Activated gamma-delta T cell treated with Interleukin-2 at 50 U/mL for 16 hours (primary cell): ENCODE results near the gene PLXNA4.

Experiments used
- DNase-seq: peaks from one replicate; pipeline ENCODE4 v3.0.0-alpha.2; 2020

PLXNA4 gene

GRCh38 chr7:132226957-132227290, 349.3 kb downstream of the PLXNA4 start:
- no peak for DNase-seq

- DNase-seq = no peak
Measured at GRCh38 chr7:132226046-132226956, 350.0 kb downstream of the PLXNA4 start.

DNA sequence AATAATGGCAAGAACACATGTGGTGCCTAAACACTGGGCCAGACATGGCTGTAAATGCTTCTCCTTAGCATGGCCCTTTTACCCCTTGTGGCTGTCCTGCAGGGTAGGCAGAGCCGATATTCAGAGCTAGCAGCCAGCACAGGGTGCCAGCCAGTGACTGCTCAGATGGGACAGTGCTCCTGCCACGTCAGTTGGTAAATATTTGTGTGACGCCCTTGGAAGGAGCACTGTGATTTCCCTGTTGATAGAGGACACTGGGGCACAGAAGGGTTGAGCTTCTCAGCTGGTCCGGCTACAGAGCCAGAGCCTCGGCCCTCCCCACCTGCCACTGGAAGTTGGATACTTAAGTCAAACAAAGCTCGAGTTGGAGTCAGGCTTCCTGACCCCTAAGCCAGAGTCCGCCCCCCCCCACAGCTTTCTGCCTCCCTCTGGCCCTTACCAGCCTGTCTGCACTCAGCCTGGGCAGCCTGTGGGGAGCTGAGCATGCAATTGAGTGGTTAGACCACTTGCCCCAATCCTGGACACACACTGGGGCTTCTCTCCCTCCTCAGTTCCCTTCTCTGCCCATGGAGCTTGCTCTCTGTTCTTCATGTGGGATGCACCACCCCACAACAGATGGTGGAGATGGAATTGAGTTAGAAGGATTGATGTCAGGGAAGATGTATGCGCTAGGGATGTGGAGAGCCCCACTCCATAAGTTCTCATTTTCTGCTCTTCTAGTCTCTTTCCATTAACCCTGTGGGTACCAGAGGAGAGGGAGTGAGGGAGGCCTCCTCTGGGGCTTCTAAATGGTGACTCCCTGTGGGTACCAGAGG, 350.8 kb downstream of the PLXNA4 start:
- DNase-seq = no peak

DNA sequence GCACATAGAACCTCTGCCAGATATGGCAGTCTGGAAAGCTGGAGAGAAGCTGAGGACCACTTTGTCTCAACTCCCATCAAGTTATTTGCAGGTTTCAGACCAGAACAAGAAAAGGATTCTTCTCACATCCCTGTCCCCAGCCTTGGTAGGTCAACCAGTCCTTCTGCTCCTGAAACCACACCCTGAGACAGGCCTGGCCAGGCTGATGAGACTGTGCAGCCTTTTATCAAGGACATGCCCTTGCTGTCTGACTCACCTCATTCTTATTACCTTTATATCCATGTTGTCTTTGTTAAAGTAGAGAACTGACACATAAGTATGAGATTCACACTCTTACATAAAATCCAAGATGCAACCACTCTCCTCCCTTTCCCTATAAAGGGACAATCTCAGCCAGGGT, 354.9 kb downstream of the PLXNA4 start:
- DNase-seq = no peak

- no peak for DNase-seq
Measured at GRCh38 chr7:132220060-132220459, 356.2 kb downstream of the PLXNA4 start.

DNA sequence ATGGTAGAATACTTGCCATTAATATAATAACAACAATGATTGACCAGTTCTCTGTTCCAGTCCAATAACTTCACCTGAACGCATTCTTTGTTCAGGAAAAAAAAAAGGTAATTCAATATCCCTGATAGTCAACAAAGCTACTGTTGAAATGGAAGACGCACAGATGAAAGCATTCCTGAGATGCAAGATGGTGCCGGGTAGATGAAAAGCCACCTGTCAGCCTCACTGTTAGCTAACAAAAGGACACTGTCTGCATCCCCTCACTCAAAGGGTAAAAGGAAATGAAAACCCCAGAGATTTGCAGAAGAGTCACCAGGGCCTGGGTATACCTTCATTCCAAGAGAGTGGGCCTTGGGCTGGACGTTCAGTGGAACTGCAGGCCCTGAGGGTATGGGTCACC, 357.4 kb downstream of the PLXNA4 start:
- no peak for DNase-seq

DNA sequence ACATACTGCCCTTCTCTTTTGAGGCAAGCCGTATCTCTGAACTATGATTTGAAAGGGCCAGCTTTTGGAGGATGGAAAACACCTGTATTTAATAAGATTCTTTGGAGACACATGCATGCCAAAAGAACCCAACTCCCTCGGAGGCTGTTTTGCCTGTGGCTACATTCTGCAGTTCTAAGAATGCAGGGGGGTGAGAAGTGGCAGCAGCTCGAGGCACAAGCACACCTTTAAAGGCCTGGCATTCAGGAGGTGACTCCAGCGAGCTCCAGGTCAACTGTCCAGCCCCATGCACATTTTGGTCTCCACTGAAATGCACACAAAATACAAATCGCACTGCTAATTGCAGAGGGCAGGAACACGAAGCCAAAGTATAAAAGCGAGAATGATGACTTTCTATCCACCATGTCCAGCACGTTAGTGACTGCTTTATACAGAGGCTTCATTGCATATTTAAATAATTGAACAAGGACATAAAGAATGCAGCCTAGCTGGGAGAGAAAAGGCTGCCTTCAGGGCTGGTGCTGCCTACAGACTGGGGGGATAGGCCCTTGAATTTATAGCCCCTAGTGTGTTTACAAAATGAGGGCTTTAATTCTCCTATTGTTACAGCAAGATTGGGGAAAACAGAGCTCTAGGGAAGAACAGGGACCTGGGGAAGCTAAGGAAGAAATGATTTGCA, 359.3 kb downstream of the PLXNA4 start:
- DNase-seq = no peak

GRCh38 chr7:132214452-132214851, 361.8 kb downstream of the PLXNA4 start:
- no peak for DNase-seq

GRCh38 chr7:132213583-132213982, 362.7 kb downstream of the PLXNA4 start:
- DNase-seq = no peak

DNA sequence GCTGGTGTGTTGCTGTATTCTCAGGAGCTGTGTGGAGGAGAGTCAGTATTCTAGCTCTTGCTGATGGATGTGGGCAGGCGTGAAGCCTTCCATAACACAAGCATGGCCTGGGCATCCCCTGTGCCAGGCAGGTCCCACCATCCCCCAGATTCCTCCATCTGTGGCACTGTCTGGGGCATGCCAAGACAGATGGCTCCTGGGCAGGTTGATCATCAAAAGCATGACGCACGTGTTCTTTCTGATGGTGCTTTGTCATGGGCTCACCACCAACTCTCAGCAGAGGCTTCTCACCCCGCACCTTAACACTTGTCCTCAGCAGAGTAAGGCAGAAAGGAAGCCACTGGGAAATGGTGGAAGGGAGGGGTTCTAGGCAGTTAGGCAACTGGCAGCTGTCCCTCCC, 364.3 kb downstream of the PLXNA4 start:
- DNase-seq = no peak

- DNase-seq = no peak
Measured at GRCh38 chr7:132210821-132211220, 365.4 kb downstream of the PLXNA4 start.

- no peak for DNase-seq
Measured at GRCh38 chr7:132207782-132208181, 368.5 kb downstream of the PLXNA4 start.

DNA sequence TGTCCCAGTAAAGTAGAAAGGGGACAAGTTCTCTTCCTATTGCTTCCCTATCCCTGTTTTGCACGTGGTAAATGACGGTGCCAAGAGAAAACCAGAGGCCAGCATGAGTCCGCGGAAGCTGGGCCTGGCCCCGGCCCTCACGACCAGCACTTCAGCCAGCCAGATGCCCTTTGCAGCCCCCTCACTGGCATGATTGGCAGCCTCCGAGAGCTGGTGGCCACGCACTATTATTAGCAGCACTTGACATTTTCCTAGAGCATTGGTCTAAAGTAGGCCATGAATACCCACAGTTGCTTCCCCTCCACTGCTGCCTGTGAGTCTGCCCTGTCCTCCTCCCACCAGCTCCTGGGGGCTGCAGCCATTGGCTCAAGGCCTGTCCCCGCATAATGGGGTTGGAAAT, 369.1 kb downstream of the PLXNA4 start:
- DNase-seq = no peak

GRCh38 chr7:132206594-132206993, 369.7 kb downstream of the PLXNA4 start:
- no peak for DNase-seq

- DNase-seq = no peak
Measured at GRCh38 chr7:132205509-132205908, 370.8 kb downstream of the PLXNA4 start.

DNA sequence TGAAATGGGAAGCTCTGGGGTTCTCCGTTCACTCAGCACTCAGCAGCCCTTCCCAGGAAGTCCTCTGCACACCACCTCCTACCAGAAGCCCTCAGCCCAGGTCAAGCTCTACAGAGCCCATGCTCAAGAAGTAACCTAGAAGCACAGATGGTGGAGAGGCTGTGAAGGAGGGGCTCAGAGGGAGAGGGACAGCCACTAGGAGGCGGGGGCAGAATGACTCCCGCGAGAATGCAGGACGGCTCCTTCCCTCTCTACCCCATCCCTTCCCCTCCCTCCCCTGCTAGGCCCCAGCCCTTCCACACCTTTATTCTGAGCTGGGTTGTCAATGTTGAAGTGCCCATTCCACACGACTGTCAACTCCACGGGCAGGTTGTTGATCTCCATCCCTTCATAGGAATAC, 373.2 kb downstream of the PLXNA4 start:
- no peak for DNase-seq

DNA sequence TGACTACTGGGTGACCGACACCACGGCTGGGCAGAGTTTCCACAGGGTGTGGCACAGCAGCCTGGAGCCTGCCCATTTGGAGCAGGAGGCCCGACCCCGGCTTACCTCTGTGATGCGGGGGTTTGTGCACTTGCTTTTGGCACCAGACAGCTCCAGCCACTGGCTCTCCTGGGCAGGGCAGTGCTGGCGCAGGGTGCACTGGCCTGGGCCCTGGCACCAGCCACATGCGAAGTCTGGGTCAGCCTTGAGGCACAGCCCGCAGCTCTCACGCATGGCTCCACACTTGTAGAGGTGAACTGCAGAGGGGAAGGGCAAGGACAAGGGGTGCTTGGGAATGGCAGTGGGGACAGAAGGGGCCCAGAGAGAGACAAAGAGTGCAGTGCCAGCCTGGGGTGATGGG, 373.7 kb downstream of the PLXNA4 start:
- no peak for DNase-seq

- no peak for DNase-seq
Measured at GRCh38 chr7:132200141-132200540, 376.1 kb downstream of the PLXNA4 start.

GRCh38 chr7:132199626-132200025, 376.6 kb downstream of the PLXNA4 start:
- no peak for DNase-seq

DNA sequence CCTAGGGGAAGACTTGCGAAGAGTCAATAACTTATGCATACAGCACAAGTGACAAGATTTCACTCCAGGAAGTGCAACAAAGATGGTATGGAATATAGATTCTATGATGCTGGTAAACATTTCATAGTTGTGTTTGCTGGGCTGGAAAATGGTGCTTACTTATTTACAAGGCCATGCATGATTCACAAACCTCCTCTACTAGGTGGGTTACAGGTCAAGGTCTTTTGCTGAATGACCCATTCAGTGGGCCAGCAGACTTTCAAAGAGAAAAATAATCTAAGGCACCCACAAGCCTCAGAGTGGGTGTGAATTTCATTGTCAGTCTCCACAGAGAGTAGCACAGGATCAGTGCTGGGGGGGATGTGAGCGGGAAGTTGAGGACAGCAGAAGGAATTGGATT, 378.5 kb downstream of the PLXNA4 start:
- DNase-seq = no peak

DNA sequence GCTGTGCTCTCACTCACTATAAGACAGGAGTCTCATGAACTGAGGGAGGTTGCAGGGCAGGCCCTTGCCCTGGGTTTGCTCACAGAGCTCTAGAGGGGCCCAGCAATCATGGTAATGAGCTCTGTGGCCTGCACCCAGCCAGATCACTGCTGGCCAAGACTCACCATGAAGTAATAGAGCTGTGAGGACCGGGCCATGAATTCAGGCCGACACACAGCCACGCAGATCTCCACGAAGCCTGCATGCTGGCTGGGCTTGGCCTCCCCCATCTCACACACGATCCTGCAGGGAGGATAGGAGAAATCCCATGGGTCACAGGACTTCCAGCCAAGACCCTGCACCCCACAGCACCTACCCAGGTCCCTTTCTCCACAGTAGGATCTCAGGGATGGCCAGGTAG, 382.4 kb downstream of the PLXNA4 start:
- DNase-seq = no peak

- no peak for DNase-seq
Measured at GRCh38 chr7:132192809-132193208, 383.5 kb downstream of the PLXNA4 start.

- no peak for DNase-seq
Measured at GRCh38 chr7:132191418-132191817, 384.9 kb downstream of the PLXNA4 start.

DNA sequence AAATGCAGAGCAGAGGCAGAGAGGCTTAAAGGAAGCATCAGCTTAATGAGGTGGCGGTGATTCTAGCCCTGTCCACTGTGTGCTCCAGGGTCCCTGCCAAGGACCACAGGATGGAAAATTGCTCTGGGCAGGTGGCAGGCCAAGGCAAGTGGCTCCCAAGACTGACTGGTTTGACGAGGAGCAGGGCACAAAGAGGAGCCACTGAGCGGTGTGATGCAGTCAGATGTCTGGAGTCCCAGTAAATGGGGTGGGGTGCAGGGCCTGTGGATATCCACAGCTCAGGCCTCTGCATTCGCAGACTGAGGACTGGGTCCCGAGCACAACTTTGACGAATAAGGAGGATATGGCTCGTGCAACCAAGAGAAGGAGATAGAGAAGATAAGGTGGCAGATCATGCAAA, 385.6 kb downstream of the PLXNA4 start:
- DNase-seq = no peak
